GM12864 (cell line): ENCODE measurements around the gene TK2.

Source experiments
- DNase-seq: peaks from one replicate; pipeline ENCODE4 v3.0.0-alpha.2; 2011; ENCODE audit warnings: low read depth
- H3K4me3 ChIP-seq: 2 replicates; pipeline ENCODE4 v1.5.1; 2011; ENCODE audit warnings: mild to moderate bottlenecking, low read depth, low read length, control low read depth
- TF ChIP-seq, protein P1 (sequence below): IDR thresholded peaks from 2 replicates; pipeline ENCODE4 v1.5.1; 2011; ENCODE audit warnings: low read depth, mild to moderate bottlenecking, moderate library complexity, low read length, control low read depth, inconsistent platforms; ENCODE audit errors: missing control alignments

Gene TK2

GRCh38 chr16:66495440-66495839, 54.5 kb downstream of the TK2 start:
- H3K4me3 ChIP-seq: no peak overlapping the region
- no peak for DNase-seq
- TF ChIP-seq, protein P1, sequence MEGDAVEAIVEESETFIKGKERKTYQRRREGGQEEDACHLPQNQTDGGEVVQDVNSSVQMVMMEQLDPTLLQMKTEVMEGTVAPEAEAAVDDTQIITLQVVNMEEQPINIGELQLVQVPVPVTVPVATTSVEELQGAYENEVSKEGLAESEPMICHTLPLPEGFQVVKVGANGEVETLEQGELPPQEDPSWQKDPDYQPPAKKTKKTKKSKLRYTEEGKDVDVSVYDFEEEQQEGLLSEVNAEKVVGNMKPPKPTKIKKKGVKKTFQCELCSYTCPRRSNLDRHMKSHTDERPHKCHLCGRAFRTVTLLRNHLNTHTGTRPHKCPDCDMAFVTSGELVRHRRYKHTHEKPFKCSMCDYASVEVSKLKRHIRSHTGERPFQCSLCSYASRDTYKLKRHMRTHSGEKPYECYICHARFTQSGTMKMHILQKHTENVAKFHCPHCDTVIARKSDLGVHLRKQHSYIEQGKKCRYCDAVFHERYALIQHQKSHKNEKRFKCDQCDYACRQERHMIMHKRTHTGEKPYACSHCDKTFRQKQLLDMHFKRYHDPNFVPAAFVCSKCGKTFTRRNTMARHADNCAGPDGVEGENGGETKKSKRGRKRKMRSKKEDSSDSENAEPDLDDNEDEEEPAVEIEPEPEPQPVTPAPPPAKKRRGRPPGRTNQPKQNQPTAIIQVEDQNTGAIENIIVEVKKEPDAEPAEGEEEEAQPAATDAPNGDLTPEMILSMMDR: no peak

GRCh38 chr16:66494916-66495315, 55.0 kb downstream of the TK2 start:
- H3K4me3 ChIP-seq: no peak overlapping the region
- DNase-seq: no peak
- TF ChIP-seq, protein P1: no peak

GRCh38 chr16:66493490-66494401, 56.2 kb downstream of the TK2 start:
- no peak for DNase-seq
- TF ChIP-seq, protein P1: no peak
- no peak overlapping the region for H3K4me3 ChIP-seq

DNA sequence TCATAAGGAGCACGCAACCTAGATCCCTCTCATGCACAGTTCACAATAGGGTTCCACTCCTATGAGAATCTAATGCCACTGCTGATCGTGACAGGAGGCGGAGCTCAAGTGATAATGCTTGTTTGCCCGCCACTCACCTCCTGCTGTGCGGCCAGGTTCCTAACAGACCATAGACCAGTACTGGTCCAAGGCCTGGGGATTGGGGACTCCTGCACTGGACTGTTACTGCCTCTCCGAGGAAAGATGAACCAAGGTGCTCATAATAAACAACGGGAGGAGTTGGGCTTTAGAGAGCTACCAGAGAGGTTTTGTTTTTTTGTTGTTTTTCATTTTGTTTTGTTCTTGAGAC, 58.2 kb downstream of the TK2 start:
- H3K4me3 ChIP-seq: no peak overlapping the region

DNA sequence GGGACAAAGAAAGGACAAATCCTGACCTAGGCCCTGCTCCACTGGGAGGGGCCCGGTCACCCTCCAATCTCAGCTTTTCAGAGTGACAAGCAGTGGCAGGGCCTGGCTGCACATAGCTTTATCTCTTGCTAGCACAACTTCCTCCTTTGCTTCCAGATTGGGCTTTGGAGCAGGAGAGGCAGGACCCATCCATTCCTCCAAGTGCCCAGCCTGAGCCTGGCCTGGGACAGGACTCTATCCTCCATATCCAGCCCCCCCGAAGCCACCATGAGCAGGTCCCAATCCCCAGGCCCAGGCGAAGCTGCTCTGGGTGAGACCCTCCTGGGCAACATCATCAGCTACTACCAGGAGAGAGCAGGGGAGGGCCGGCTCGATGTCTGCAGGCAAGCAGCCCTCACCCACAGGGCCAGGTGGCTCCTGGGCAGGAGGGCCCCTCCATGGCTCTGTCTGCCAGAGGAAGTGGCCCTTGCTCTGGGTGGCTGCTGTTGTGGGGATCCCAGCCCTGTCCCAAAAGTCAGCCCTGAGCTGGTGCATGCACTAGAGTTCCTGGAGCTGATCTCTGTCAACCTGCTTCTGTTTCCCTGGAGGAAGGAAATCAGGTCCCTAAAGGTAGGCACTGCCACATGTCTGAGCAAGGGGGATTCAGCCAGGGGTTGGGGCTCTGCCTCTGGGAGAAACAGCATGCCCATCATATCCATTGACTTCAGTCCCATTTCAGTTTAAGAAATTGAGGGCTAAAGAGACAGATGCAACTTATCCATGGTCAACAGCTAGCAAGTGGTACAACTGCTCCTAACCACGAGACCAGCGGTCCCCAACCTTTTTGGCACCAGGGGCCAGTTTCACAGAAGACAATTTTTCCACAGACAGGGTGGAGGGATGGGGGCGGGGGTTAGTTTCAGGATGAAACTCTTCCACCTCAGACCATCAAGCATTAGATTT, 58.9 kb downstream of the TK2 start:
- H3K4me3 ChIP-seq: no peak overlapping the region
- DNase-seq: no peak
- TF ChIP-seq, protein P1: no peak

More for the DNA sequence above, 58.2 kb downstream of the TK2 start:
- no peak for DNase-seq
- TF ChIP-seq, protein P1: no peak

DNA sequence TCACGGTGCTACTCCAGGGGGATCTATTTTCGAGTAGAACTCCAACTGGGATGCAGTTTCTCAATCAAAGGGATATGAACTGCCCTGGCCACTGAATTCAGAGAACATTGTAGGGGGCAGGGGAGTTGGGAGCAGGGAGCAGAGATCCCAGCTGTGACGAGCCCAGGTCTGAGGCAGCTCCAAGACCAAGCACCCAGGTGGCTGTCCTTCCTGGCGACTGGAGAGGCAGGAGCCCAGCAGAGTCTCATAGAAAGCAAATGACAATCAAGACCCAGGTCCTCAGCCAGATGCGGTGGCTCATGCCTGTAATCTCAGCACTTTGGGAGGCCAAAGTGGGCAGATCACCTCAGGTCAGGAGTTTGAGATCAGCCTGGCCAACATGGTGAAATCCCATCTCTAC, 60.1 kb downstream of the TK2 start:
- DNase-seq: no peak
- TF ChIP-seq, protein P1: no peak
- no peak overlapping the region for H3K4me3 ChIP-seq
